ENCODE results near the gene ATP6V1E1. TPM values are rescaled to one million over a fixed set of nuclear protein-coding genes. Genes with fewer than 3 reads are reported as not detected.

Gene ATP6V1E1
- total and polyA plus RNA-seq, 9 of the 15 experiments (the other 6 are each of a cell fraction or from before 2014, with no cell fraction given) = 122 to 249 (median 179) TPM

DNA sequence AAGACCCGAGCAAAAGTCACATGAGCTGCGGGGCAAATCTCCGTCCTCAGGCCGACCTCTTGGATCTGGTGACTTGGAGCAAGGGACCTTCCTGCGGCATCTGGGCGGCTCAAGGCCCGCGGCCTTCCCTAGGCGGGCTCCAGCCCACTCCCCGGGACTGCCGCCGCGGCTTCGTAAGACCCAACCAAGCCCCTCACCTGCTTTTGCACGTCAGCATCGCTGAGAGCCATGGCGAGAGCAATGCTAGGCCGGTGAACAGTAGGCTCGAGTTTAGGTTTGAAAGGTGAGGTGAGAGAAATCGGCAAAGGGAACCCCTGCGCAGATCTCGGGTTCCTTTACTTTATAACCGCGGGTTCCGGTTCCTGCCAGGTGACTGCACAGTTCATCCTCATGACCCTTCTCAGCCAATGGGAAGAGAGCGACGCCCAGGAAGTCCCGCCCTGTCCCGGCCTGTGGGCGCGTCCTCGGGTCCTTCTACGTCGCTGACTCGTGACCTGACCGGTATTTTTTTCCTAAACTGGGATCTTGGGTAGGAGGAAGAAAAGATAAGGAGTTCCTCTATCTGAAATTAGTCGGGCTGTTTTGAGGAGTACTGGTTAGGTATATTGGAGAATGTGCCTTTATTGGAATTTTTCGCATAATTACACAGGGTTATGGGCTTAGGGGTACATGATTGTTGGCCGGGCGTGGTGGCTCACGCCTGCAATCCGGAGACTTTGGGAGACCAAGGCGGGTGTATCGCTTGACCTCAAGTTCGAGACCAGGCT is at the start of gene ATP6V1E1 (continued):
- TF ChIP-seq, protein P1, sequence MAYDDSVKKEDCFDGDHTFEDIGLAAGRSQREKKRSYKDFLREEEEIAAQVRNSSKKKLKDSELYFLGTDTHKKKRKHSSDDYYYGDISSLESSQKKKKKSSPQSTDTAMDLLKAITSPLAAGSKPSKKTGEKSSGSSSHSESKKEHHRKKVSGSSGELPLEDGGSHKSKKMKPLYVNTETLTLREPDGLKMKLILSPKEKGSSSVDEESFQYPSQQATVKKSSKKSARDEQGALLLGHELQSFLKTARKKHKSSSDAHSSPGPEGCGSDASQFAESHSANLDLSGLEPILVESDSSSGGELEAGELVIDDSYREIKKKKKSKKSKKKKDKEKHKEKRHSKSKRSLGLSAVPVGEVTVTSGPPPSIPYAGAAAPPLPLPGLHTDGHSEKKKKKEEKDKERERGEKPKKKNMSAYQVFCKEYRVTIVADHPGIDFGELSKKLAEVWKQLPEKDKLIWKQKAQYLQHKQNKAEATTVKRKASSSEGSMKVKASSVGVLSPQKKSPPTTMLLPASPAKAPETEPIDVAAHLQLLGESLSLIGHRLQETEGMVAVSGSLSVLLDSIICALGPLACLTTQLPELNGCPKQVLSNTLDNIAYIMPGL (CRISPR knock-in tag; IDR thresholded peaks at IDR 0.05) = no peak
- TF ChIP-seq NFXL1 (CRISPR knock-in tag; IDR thresholded peaks at IDR 0.05) (0 out of 2 replicates have a peak, but pooled peaks have one; percentile 52), GATAD2B (IDR thresholded peaks at IDR 0.05; ENCODE audit: borderline replicate concordance) (no peak), JUND (IDR thresholded peaks at IDR 0.05; ENCODE audit: borderline replicate concordance, low read depth, low read length) (peak; percentile 41; the same call in 1 of the 2 replicates), JUND (tag; IDR thresholded peaks at IDR 0.05; ENCODE audit: borderline replicate concordance, low read depth, low read length) (no peak; the same call in 2 of the 3 replicates), HCFC1 (IDR thresholded peaks at IDR 0.05; ENCODE audit: low read depth, low read length) (peak; percentile 57), ADNP (tag; IDR thresholded peaks at IDR 0.05) (no peak), TAL1 (IDR thresholded peaks at IDR 0.05) (no peak), PHF21A (IDR thresholded peaks at IDR 0.05; ENCODE audit: borderline replicate concordance, low read depth) (no peak), HMG20B (CRISPR knock-in tag; IDR thresholded peaks at IDR 0.05) (no peak), SNIP1 (IDR thresholded peaks at IDR 0.05; ENCODE audit: low read depth) (no peak), RBM17 (IDR thresholded peaks at IDR 0.05; ENCODE audit: borderline replicate concordance, low read depth, low read length) (no peak), MYC (IDR thresholded peaks at IDR 0.05; ENCODE audit: low read depth, low read length) (peak; percentile 66), MYC (CRISPR knock-in tag; IDR thresholded peaks at IDR 0.05; ENCODE audit: borderline replicate concordance, low read depth) (peak; percentile 55; the same call in 1 of the 2 replicates), HDAC6 (IDR thresholded peaks at IDR 0.05; ENCODE audit: low read depth, low read length) (no peak), BRD4 (IDR thresholded peaks at IDR 0.05) (peak; percentile 88), BCOR (IDR thresholded peaks at IDR 0.05) (peak; percentile 63), NELFE (IDR thresholded peaks at IDR 0.05; ENCODE audit: insufficient read depth, insufficient read length) (no peak), RAD51 (IDR thresholded peaks at IDR 0.05; ENCODE audit: borderline replicate concordance, low read depth) (peak; percentile 98), CCAR2 (IDR thresholded peaks at IDR 0.05; ENCODE audit: low read depth, low read length) (no peak), SAFB2 (IDR thresholded peaks at IDR 0.05; ENCODE audit: borderline replicate concordance, low read depth, low read length, severe bottlenecking) (no peak)
- TF ChIP-seq, protein P2, sequence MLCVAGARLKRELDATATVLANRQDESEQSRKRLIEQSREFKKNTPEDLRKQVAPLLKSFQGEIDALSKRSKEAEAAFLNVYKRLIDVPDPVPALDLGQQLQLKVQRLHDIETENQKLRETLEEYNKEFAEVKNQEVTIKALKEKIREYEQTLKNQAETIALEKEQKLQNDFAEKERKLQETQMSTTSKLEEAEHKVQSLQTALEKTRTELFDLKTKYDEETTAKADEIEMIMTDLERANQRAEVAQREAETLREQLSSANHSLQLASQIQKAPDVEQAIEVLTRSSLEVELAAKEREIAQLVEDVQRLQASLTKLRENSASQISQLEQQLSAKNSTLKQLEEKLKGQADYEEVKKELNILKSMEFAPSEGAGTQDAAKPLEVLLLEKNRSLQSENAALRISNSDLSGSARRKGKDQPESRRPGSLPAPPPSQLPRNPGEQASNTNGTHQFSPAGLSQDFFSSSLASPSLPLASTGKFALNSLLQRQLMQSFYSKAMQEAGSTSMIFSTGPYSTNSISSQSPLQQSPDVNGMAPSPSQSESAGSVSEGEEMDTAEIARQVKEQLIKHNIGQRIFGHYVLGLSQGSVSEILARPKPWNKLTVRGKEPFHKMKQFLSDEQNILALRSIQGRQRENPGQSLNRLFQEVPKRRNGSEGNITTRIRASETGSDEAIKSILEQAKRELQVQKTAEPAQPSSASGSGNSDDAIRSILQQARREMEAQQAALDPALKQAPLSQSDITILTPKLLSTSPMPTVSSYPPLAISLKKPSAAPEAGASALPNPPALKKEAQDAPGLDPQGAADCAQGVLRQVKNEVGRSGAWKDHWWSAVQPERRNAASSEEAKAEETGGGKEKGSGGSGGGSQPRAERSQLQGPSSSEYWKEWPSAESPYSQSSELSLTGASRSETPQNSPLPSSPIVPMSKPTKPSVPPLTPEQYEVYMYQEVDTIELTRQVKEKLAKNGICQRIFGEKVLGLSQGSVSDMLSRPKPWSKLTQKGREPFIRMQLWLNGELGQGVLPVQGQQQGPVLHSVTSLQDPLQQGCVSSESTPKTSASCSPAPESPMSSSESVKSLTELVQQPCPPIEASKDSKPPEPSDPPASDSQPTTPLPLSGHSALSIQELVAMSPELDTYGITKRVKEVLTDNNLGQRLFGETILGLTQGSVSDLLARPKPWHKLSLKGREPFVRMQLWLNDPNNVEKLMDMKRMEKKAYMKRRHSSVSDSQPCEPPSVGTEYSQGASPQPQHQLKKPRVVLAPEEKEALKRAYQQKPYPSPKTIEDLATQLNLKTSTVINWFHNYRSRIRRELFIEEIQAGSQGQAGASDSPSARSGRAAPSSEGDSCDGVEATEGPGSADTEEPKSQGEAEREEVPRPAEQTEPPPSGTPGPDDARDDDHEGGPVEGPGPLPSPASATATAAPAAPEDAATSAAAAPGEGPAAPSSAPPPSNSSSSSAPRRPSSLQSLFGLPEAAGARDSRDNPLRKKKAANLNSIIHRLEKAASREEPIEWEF (CRISPR knock-in tag; IDR thresholded peaks at IDR 0.05) = no peak
